Fibroblast of mammary gland (primary cell): ENCODE data around the gene RANBP1.

Experiments used
- DNase-seq: peaks from one replicate; pipeline ENCODE4 v3.0.0-alpha.2; 2010; ENCODE audit warnings: low read depth
- H3K4me3 ChIP-seq: 2 replicates; pipeline ENCODE4 v1.5.1; 2011; ENCODE audit warnings: low read depth, mild to moderate bottlenecking, low read length, moderate library complexity; ENCODE audit not compliant: control insufficient read depth
- CTCF ChIP-seq: conservative IDR thresholded peaks from 2 replicates; pipeline ENCODE4 v1.5.1; 2011; ENCODE audit warnings: low read depth, low read length, inconsistent platforms; ENCODE audit not compliant: control insufficient read depth, insufficient read depth

The RANBP1 gene

GRCh38 chr22:20105456-20106204 is 10.3 kb upstream of the RANBP1 start:
- H3K4me3 ChIP-seq, result no peak overlapping the region
- no peak for TF ChIP-seq CTCF
- DNase-seq, result no peak

GRCh38 chr22:20106205-20106848 is 9.6 kb upstream of the RANBP1 start:
- H3K4me3 ChIP-seq, result no peak overlapping the region
- DNase-seq, result no peak
- no peak for TF ChIP-seq CTCF

- H3K4me3 ChIP-seq, result no peak overlapping the region
- DNase-seq, result no peak
- no peak for TF ChIP-seq CTCF
Measured at GRCh38 chr22:20106849-20107237, 9.1 kb upstream of the RANBP1 start.

GRCh38 chr22:20107471-20107901 is 8.4 kb upstream of the RANBP1 start:
- no peak overlapping the region for H3K4me3 ChIP-seq
- no peak for DNase-seq

GRCh38 chr22:20107951-20108756 is 7.8 kb upstream of the RANBP1 start:
- no peak overlapping the region for H3K4me3 ChIP-seq
- no peak for TF ChIP-seq CTCF
- DNase-seq, result no peak

More at GRCh38 chr22:20107471-20107901, 8.4 kb upstream of the RANBP1 start:
- no peak for TF ChIP-seq CTCF

GRCh38 chr22:20108757-20109230 is 7.1 kb upstream of the RANBP1 start:
- no peak overlapping the region for H3K4me3 ChIP-seq
- DNase-seq, result no peak
- TF ChIP-seq CTCF, result no peak
